Activated naive CD4-positive, alpha-beta T cell treated with Interleukin-2 at 50 U/mL for 16 hours (primary cell): Measurements from ENCODE around the gene CLCA4.

Source experiments
- DNase-seq: peaks from one replicate; pipeline ENCODE4 v3.0.0-alpha.2; 2020

CLCA4 gene

GRCh38 chr1:86546787-86547221 is at the start of gene CLCA4:
Gene CLCA4 (plus strand): TSS chr1:86547078. CDS start chr1:86547120, 42 bp downstream.
- no peak for DNase-seq

GRCh38 chr1:86498281-86498680 is 48.6 kb upstream of the CLCA4 start:
- no peak for DNase-seq

GRCh38 chr1:86499987-86500593 is 46.8 kb upstream of the CLCA4 start:
- no peak for DNase-seq

- no peak for DNase-seq
These were observed 46.2 kb upstream of the CLCA4 start for GRCh38 chr1:86500714-86501113.

- DNase-seq: peak; percentile 31
These were observed 44.7 kb upstream of the CLCA4 start for GRCh38 chr1:86502125-86502646.

GRCh38 chr1:86502721-86503405 is 44.0 kb upstream of the CLCA4 start:
- no peak for DNase-seq

- DNase-seq: no peak
These were observed 43.3 kb upstream of the CLCA4 start for GRCh38 chr1:86503406-86504136.

- no peak for DNase-seq
These were observed 42.8 kb upstream of the CLCA4 start for GRCh38 chr1:86504137-86504479.

- no peak for DNase-seq
These were observed 41.8 kb upstream of the CLCA4 start for GRCh38 chr1:86504895-86505563.

GRCh38 chr1:86505564-86505902 is 41.3 kb upstream of the CLCA4 start:
- no peak for DNase-seq

- DNase-seq: no peak
These were observed 38.8 kb upstream of the CLCA4 start for GRCh38 chr1:86507935-86508582.

- DNase-seq: no peak
These were observed 38.3 kb upstream of the CLCA4 start for GRCh38 chr1:86508583-86508969.

- no peak for DNase-seq
These were observed 31.3 kb upstream of the CLCA4 start for GRCh38 chr1:86515597-86515996.

- DNase-seq: no peak
These were observed 30.5 kb upstream of the CLCA4 start for GRCh38 chr1:86516335-86516734.

GRCh38 chr1:86517336-86517735 is 29.5 kb upstream of the CLCA4 start:
- no peak for DNase-seq

GRCh38 chr1:86520789-86521521 is 25.9 kb upstream of the CLCA4 start:
- DNase-seq: no peak

- DNase-seq: no peak
These were observed 25.4 kb upstream of the CLCA4 start for GRCh38 chr1:86521522-86521891.

- DNase-seq: no peak
These were observed 24.6 kb upstream of the CLCA4 start for GRCh38 chr1:86522240-86522639.

GRCh38 chr1:86523670-86524354 is 23.1 kb upstream of the CLCA4 start:
- no peak for DNase-seq

GRCh38 chr1:86527306-86527705 is 19.6 kb upstream of the CLCA4 start:
- no peak for DNase-seq

GRCh38 chr1:86530211-86530845 is 16.6 kb upstream of the CLCA4 start:
- no peak for DNase-seq
